ENCODE results near the gene RAPSN.

The RAPSN gene

GRCh38 chr11:47448566-47449427 lies at the start of gene RAPSN:
RAPSN (minus strand) TSS chr11:47449136; CDS start chr11:47448964, 172 bp downstream.
- no peak for DNase-seq (ENCODE audit: low read depth in 3 of 3)

- DNase-seq (ENCODE audit: low read depth in 3 of 3) = no peak
These were observed 49.2 kb upstream of the RAPSN start for GRCh38 chr11:47498149-47498548.

- no peak for DNase-seq (ENCODE audit: low read depth in 3 of 3)
These were observed 47.9 kb upstream of the RAPSN start for GRCh38 chr11:47496808-47497207.

- DNase-seq (ENCODE audit: low read depth in 3 of 3) = no peak
These were observed 46.9 kb upstream of the RAPSN start for GRCh38 chr11:47495856-47496217.

- no peak for DNase-seq (ENCODE audit: low read depth in 3 of 3)
These were observed 46.3 kb upstream of the RAPSN start for GRCh38 chr11:47495011-47495855.

GRCh38 chr11:47489395-47489755 lies 40.4 kb upstream of the RAPSN start:
- DNase-seq (ENCODE audit: low read depth in 3 of 3) = no peak

GRCh38 chr11:47488674-47489394 lies 39.9 kb upstream of the RAPSN start:
- no peak for DNase-seq (ENCODE audit: low read depth in 3 of 3)

- no peak for DNase-seq (ENCODE audit: low read depth in 3 of 3)
These were observed 39.2 kb upstream of the RAPSN start for GRCh38 chr11:47488111-47488510.

- no peak for DNase-seq (ENCODE audit: low read depth in 3 of 3)
These were observed 38.5 kb upstream of the RAPSN start for GRCh38 chr11:47487421-47487820.

- DNase-seq (ENCODE audit: low read depth in 3 of 3) = no peak
These were observed 36.2 kb upstream of the RAPSN start for GRCh38 chr11:47485107-47485506.

- DNase-seq (ENCODE audit: low read depth in 3 of 3) = no peak
These were observed 34.5 kb upstream of the RAPSN start for GRCh38 chr11:47483457-47483856.

- no peak for DNase-seq (ENCODE audit: low read depth in 3 of 3)
These were observed 31.8 kb upstream of the RAPSN start for GRCh38 chr11:47480762-47481161.

GRCh38 chr11:47478651-47479329 lies 29.9 kb upstream of the RAPSN start:
- DNase-seq (ENCODE audit: low read depth in 3 of 3) = no peak

- DNase-seq (ENCODE audit: low read depth in 3 of 3) = no peak
These were observed 28.8 kb upstream of the RAPSN start for GRCh38 chr11:47477753-47478152.

- DNase-seq (ENCODE audit: low read depth in 3 of 3) = no peak
These were observed 28.4 kb upstream of the RAPSN start for GRCh38 chr11:47477323-47477722.

GRCh38 chr11:47470671-47471070 lies 21.7 kb upstream of the RAPSN start:
- no peak for DNase-seq (ENCODE audit: low read depth in 3 of 3)

GRCh38 chr11:47469361-47470179 lies 20.6 kb upstream of the RAPSN start:
- no peak for DNase-seq (ENCODE audit: low read depth in 3 of 3)

- no peak for DNase-seq (ENCODE audit: low read depth in 3 of 3)
These were observed 19.8 kb upstream of the RAPSN start for GRCh38 chr11:47468598-47469214.

- DNase-seq (ENCODE audit: low read depth in 3 of 3) = no peak
These were observed 18.4 kb upstream of the RAPSN start for GRCh38 chr11:47467357-47467756.

- DNase-seq (ENCODE audit: low read depth in 3 of 3) = no peak
These were observed 17.8 kb upstream of the RAPSN start for GRCh38 chr11:47466701-47467250.
